ENCODE results near the gene AHI1. TPM values are rescaled to one million over a fixed set of nuclear protein-coding genes. Genes with fewer than 3 reads are reported as not detected.

Gene AHI1
- total RNA-seq, 1 experiment from 2014 or later, result 18.8 TPM

DNA sequence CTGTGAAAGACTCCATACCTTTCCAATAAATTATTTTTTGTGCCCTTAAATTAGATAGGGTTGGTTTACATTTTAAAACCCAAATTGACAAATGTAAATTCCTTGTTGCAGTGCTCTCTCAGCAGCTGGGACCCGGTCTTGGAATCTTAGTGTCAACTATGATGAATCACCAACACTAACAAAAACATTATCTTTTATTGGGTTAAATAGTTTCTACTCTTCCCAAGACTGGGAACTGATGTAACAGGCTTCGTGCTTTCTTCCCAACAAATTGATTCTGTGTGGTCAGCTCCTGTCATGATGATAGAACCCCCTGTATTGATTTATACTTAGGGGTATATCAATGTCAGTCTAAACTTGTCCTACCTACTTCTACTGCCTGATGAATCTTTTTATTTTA, 23.2 kb upstream of the AHI1 start:
- ATAC-seq (no peak), DNase-seq (ENCODE audit: low spot score) (no peak)
- no peak overlapping the region for H3K27ac Mint-ChIP-seq
- no peaks in the 10 kb centered on the region for H3K4me1 Mint-ChIP-seq
- POLR2A ChIA-PET, result no interaction called here
- no peaks in the 10 kb centered on the region for H3K27me3 Mint-ChIP-seq (ENCODE audit: low read depth)
- H3K36me3 Mint-ChIP-seq, result no peaks in the 10 kb centered on the region
- no peak for TF ChIP-seq TEAD4 (CRISPR knock-in tag; IDR thresholded peaks at IDR 0.05)
- TF ChIP-seq SP1 (CRISPR knock-in tag; conservative IDR thresholded peaks at IDR 0.05), result no peak
- TF ChIP-seq, protein P1, sequence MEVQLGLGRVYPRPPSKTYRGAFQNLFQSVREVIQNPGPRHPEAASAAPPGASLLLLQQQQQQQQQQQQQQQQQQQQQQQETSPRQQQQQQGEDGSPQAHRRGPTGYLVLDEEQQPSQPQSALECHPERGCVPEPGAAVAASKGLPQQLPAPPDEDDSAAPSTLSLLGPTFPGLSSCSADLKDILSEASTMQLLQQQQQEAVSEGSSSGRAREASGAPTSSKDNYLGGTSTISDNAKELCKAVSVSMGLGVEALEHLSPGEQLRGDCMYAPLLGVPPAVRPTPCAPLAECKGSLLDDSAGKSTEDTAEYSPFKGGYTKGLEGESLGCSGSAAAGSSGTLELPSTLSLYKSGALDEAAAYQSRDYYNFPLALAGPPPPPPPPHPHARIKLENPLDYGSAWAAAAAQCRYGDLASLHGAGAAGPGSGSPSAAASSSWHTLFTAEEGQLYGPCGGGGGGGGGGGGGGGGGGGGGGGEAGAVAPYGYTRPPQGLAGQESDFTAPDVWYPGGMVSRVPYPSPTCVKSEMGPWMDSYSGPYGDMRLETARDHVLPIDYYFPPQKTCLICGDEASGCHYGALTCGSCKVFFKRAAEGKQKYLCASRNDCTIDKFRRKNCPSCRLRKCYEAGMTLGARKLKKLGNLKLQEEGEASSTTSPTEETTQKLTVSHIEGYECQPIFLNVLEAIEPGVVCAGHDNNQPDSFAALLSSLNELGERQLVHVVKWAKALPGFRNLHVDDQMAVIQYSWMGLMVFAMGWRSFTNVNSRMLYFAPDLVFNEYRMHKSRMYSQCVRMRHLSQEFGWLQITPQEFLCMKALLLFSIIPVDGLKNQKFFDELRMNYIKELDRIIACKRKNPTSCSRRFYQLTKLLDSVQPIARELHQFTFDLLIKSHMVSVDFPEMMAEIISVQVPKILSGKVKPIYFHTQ (CRISPR knock-in tag; IDR thresholded peaks at IDR 0.05), result no peak
- no peak for TF ChIP-seq MYBL2 (CRISPR knock-in tag; IDR thresholded peaks at IDR 0.05)
- no peak for TF ChIP-seq GTF2I (CRISPR knock-in tag; conservative IDR thresholded peaks at IDR 0.05)
- TF ChIP-seq CDX4 (CRISPR knock-in tag; IDR thresholded peaks at IDR 0.05; ENCODE audit: borderline replicate concordance), result no peak
- TF ChIP-seq ZNF532 (CRISPR knock-in tag; IDR thresholded peaks at IDR 0.05; ENCODE audit: borderline replicate concordance), result no peak
- TF ChIP-seq ZNF263 (CRISPR knock-in tag; IDR thresholded peaks at IDR 0.05; ENCODE audit: low read depth), result no peak
- no peak for TF ChIP-seq ATF3 (CRISPR knock-in tag; conservative IDR thresholded peaks at IDR 0.05)
- TF ChIP-seq, protein P2, sequence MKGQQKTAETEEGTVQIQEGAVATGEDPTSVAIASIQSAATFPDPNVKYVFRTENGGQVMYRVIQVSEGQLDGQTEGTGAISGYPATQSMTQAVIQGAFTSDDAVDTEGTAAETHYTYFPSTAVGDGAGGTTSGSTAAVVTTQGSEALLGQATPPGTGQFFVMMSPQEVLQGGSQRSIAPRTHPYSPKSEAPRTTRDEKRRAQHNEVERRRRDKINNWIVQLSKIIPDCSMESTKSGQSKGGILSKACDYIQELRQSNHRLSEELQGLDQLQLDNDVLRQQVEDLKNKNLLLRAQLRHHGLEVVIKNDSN (CRISPR knock-in tag; IDR thresholded peaks at IDR 0.05), result no peak
- no peak for TF ChIP-seq ZNF281 (CRISPR knock-in tag; IDR thresholded peaks at IDR 0.05)
- no peak for TF ChIP-seq RELA (CRISPR knock-in tag; IDR thresholded peaks at IDR 0.05; ENCODE audit: borderline replicate concordance)
- TF ChIP-seq PREB (CRISPR knock-in tag; IDR thresholded peaks at IDR 0.05; ENCODE audit: borderline replicate concordance), result no peak
- TF ChIP-seq, protein P3, sequence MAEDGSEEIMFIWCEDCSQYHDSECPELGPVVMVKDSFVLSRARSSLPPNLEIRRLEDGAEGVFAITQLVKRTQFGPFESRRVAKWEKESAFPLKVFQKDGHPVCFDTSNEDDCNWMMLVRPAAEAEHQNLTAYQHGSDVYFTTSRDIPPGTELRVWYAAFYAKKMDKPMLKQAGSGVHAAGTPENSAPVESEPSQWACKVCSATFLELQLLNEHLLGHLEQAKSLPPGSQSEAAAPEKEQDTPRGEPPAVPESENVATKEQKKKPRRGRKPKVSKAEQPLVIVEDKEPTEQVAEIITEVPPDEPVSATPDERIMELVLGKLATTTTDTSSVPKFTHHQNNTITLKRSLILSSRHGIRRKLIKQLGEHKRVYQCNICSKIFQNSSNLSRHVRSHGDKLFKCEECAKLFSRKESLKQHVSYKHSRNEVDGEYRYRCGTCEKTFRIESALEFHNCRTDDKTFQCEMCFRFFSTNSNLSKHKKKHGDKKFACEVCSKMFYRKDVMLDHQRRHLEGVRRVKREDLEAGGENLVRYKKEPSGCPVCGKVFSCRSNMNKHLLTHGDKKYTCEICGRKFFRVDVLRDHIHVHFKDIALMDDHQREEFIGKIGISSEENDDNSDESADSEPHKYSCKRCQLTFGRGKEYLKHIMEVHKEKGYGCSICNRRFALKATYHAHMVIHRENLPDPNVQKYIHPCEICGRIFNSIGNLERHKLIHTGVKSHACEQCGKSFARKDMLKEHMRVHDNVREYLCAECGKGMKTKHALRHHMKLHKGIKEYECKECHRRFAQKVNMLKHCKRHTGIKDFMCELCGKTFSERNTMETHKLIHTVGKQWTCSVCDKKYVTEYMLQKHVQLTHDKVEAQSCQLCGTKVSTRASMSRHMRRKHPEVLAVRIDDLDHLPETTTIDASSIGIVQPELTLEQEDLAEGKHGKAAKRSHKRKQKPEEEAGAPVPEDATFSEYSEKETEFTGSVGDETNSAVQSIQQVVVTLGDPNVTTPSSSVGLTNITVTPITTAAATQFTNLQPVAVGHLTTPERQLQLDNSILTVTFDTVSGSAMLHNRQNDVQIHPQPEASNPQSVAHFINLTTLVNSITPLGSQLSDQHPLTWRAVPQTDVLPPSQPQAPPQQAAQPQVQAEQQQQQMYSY (CRISPR knock-in tag; IDR thresholded peaks at IDR 0.05), result no peak
- TF ChIP-seq, protein P4, sequence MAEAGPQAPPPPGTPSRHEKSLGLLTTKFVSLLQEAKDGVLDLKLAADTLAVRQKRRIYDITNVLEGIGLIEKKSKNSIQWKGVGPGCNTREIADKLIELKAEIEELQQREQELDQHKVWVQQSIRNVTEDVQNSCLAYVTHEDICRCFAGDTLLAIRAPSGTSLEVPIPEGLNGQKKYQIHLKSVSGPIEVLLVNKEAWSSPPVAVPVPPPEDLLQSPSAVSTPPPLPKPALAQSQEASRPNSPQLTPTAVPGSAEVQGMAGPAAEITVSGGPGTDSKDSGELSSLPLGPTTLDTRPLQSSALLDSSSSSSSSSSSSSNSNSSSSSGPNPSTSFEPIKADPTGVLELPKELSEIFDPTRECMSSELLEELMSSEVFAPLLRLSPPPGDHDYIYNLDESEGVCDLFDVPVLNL (CRISPR knock-in tag; IDR thresholded peaks at IDR 0.05; ENCODE audit: borderline replicate concordance, low read depth), result no peak
- CTCF ChIA-PET, result no interaction called here
- peaks cover 15% of the 10 kb centered on the region for H3K9me3 Mint-ChIP-seq
- H3K4me3 Mint-ChIP-seq, result no peak overlapping the region

Data from WTC11 (cell line).